PC-9 (cell line): ENCODE measurements around the gene WWC2.

Source experiments
- CTCF ChIP-seq: fragments of 200-600 bp; sonication (generic); conservative IDR thresholded peaks from 2 replicates; pipeline ENCODE4 v1.6.1; 2017; ENCODE audit warnings: mixed run types, antibody characterized with exemption, mild to moderate bottlenecking, moderate library complexity
- EZH2 ChIP-seq: fragments of 200-600 bp; sonication (generic); IDR thresholded peaks from 2 replicates; pipeline ENCODE4 v1.8.0; 2017; ENCODE audit warnings: antibody characterized with exemption, low read depth

GRCh38 chr4:183327827-183328226 lies 228.8 kb downstream of the WWC2 start:
- TF ChIP-seq CTCF (no peak), EZH2 (no peak)
